Activated T-helper 17 cell treated with anti-CD3 and anti-CD28 coated beads, Interleukin-2, amount 50 U/mL, for 72 hours (primary cell): ENCODE measurements around the gene WNT2B. TPM values are rescaled to one million over a fixed set of nuclear protein-coding genes. Genes with fewer than 3 reads are reported as not detected.

Experiments used
- ATAC-seq: fragments of 150-1000 bp; cut with Tn5 transposase; replicated peaks from 2 replicates; pipeline ENCODE4 v1.10.0; 2021; ENCODE audit warnings: mild to moderate bottlenecking, moderate library complexity
- H3K27ac Mint-ChIP-seq: one replicate; pipeline ENCODE4 v1.8.0; 2022; ENCODE audit warnings: mixed read lengths
- H3K27me3 Mint-ChIP-seq: one replicate; pipeline ENCODE4 v1.8.0; 2022; ENCODE audit warnings: mixed read lengths
- H3K36me3 Mint-ChIP-seq: one replicate; pipeline ENCODE4 v1.8.0; 2022; ENCODE audit warnings: low read depth, mild to moderate bottlenecking, mixed read lengths
- H3K4me1 Mint-ChIP-seq: one replicate; pipeline ENCODE4 v1.8.0; 2022; ENCODE audit warnings: mixed read lengths
- H3K4me3 Mint-ChIP-seq: one replicate; pipeline ENCODE4 v1.8.0; 2022; ENCODE audit warnings: mild to moderate bottlenecking, mixed read lengths
- H3K9me3 Mint-ChIP-seq: one replicate; pipeline ENCODE4 v1.8.0; 2022; ENCODE audit warnings: mixed read lengths
- total RNA-seq, 2 donors: library from RNA; stranded (reverse); gene quantifications; one replicate each; pipeline ENCODE4 v1.2.3, GENCODE V29; 2022

WNT2B gene
- total RNA-seq, 2 donors from 2014 or later = 0.32 to 0.48 TPM

- H3K27ac Mint-ChIP-seq = no peak overlapping the region
- no peaks in the 10 kb centered on the region for H3K36me3 Mint-ChIP-seq
- no peaks in the 10 kb centered on the region for H3K4me1 Mint-ChIP-seq
- ATAC-seq = no peak
- no peaks in the 10 kb centered on the region for H3K9me3 Mint-ChIP-seq
- peak overlapping the region; percentile 23 for H3K4me3 Mint-ChIP-seq
- H3K27me3 Mint-ChIP-seq = no peaks in the 10 kb centered on the region
Observed at GRCh38 chr1:112509660-112510178, 954 bp downstream of the WNT2B start.

- no peaks in the 10 kb centered on the region for H3K27me3 Mint-ChIP-seq
- H3K36me3 Mint-ChIP-seq = no peaks in the 10 kb centered on the region
- H3K27ac Mint-ChIP-seq = no peak overlapping the region
- no peak for ATAC-seq
- no peaks in the 10 kb centered on the region for H3K4me1 Mint-ChIP-seq
- H3K4me3 Mint-ChIP-seq = peak overlapping the region; percentile 23
- no peaks in the 10 kb centered on the region for H3K9me3 Mint-ChIP-seq
Observed at GRCh38 chr1:112510340-112510739, 1.6 kb downstream of the WNT2B start.

- Mint-ChIP-seq H3K9me3 (no peaks in the 10 kb centered on the region), H3K27me3 (no peaks in the 10 kb centered on the region), H3K4me1 (no peaks in the 10 kb centered on the region), H3K36me3 (no peaks in the 10 kb centered on the region), H3K27ac (no peak overlapping the region), H3K4me3 (no peak overlapping the region)
- ATAC-seq = no peak
Observed at GRCh38 chr1:112511897-112512296, 3.1 kb downstream of the WNT2B start.

- Mint-ChIP-seq H3K27ac (no peak overlapping the region), H3K9me3 (no peaks in the 10 kb centered on the region), H3K36me3 (no peaks in the 10 kb centered on the region), H3K27me3 (no peaks in the 10 kb centered on the region), H3K4me1 (no peaks in the 10 kb centered on the region), H3K4me3 (no peak overlapping the region)
- no peak for ATAC-seq
Observed at GRCh38 chr1:112513112-112513870, 4.5 kb downstream of the WNT2B start.

- no peak overlapping the region for H3K27ac Mint-ChIP-seq
- H3K4me3 Mint-ChIP-seq = no peak overlapping the region
- no peaks in the 10 kb centered on the region for H3K36me3 Mint-ChIP-seq
- H3K27me3 Mint-ChIP-seq = no peaks in the 10 kb centered on the region
- no peaks in the 10 kb centered on the region for H3K9me3 Mint-ChIP-seq
- ATAC-seq = no peak
- H3K4me1 Mint-ChIP-seq = no peaks in the 10 kb centered on the region
Observed at GRCh38 chr1:112514901-112515300, 6.1 kb downstream of the WNT2B start.

- Mint-ChIP-seq H3K9me3 (no peaks in the 10 kb centered on the region), H3K27ac (no peak overlapping the region), H3K27me3 (no peaks in the 10 kb centered on the region), H3K4me1 (no peaks in the 10 kb centered on the region), H3K36me3 (no peaks in the 10 kb centered on the region), H3K4me3 (no peak overlapping the region)
- ATAC-seq = no peak
Observed at GRCh38 chr1:112515311-112516009, 6.7 kb downstream of the WNT2B start.

GRCh38 chr1:112516141-112516540, 7.4 kb downstream of the WNT2B start:
- ATAC-seq = no peak
- Mint-ChIP-seq H3K4me1 (no peaks in the 10 kb centered on the region), H3K36me3 (no peaks in the 10 kb centered on the region), H3K27ac (no peak overlapping the region), H3K27me3 (no peaks in the 10 kb centered on the region), H3K4me3 (no peak overlapping the region), H3K9me3 (no peaks in the 10 kb centered on the region)

- H3K27me3 Mint-ChIP-seq = no peaks in the 10 kb centered on the region
- no peak for ATAC-seq
- H3K4me3 Mint-ChIP-seq = no peak overlapping the region
- no peaks in the 10 kb centered on the region for H3K36me3 Mint-ChIP-seq
- no peaks in the 10 kb centered on the region for H3K9me3 Mint-ChIP-seq
- H3K27ac Mint-ChIP-seq = no peak overlapping the region
- no peaks in the 10 kb centered on the region for H3K4me1 Mint-ChIP-seq
Observed at GRCh38 chr1:112517231-112517630, 8.5 kb downstream of the WNT2B start.

GRCh38 chr1:112517646-112518045, 8.9 kb downstream of the WNT2B start:
- no peak for ATAC-seq
- Mint-ChIP-seq H3K4me1 (no peaks in the 10 kb centered on the region), H3K4me3 (no peak overlapping the region), H3K36me3 (no peaks in the 10 kb centered on the region), H3K27ac (no peak overlapping the region), H3K9me3 (no peaks in the 10 kb centered on the region), H3K27me3 (no peaks in the 10 kb centered on the region)

- no peak overlapping the region for H3K4me3 Mint-ChIP-seq
Observed at GRCh38 chr1:112518186-112518585, 9.4 kb downstream of the WNT2B start.

GRCh38 chr1:112520166-112520565, 11.4 kb downstream of the WNT2B start:
- Mint-ChIP-seq H3K27me3 (no peaks in the 10 kb centered on the region), H3K4me1 (no peaks in the 10 kb centered on the region), H3K27ac (no peak overlapping the region), H3K36me3 (no peaks in the 10 kb centered on the region), H3K9me3 (no peaks in the 10 kb centered on the region), H3K4me3 (no peak overlapping the region)
- no peak for ATAC-seq

More at GRCh38 chr1:112518186-112518585, 9.4 kb downstream of the WNT2B start:
- H3K9me3 Mint-ChIP-seq = no peaks in the 10 kb centered on the region
- no peaks in the 10 kb centered on the region for H3K36me3 Mint-ChIP-seq
- ATAC-seq = no peak
- H3K27me3 Mint-ChIP-seq = no peaks in the 10 kb centered on the region
- H3K4me1 Mint-ChIP-seq = no peaks in the 10 kb centered on the region
- no peak overlapping the region for H3K27ac Mint-ChIP-seq

- H3K9me3 Mint-ChIP-seq = no peaks in the 10 kb centered on the region
- H3K4me1 Mint-ChIP-seq = no peaks in the 10 kb centered on the region
- H3K27ac Mint-ChIP-seq = no peak overlapping the region
- no peaks in the 10 kb centered on the region for H3K36me3 Mint-ChIP-seq
- H3K4me3 Mint-ChIP-seq = no peak overlapping the region
- H3K27me3 Mint-ChIP-seq = no peaks in the 10 kb centered on the region
- ATAC-seq = no peak
Observed at GRCh38 chr1:112522621-112523020, 13.9 kb downstream of the WNT2B start.

GRCh38 chr1:112524251-112524650, 15.5 kb downstream of the WNT2B start:
- ATAC-seq = no peak
- H3K36me3 Mint-ChIP-seq = no peaks in the 10 kb centered on the region
- H3K9me3 Mint-ChIP-seq = no peaks in the 10 kb centered on the region
- no peak overlapping the region for H3K4me3 Mint-ChIP-seq
- H3K27me3 Mint-ChIP-seq = no peaks in the 10 kb centered on the region
- no peak overlapping the region for H3K27ac Mint-ChIP-seq
- no peaks in the 10 kb centered on the region for H3K4me1 Mint-ChIP-seq

- H3K27ac Mint-ChIP-seq = no peak overlapping the region
- H3K4me1 Mint-ChIP-seq = no peaks in the 10 kb centered on the region
- ATAC-seq = no peak
- no peaks in the 10 kb centered on the region for H3K9me3 Mint-ChIP-seq
- H3K36me3 Mint-ChIP-seq = no peaks in the 10 kb centered on the region
- no peaks in the 10 kb centered on the region for H3K27me3 Mint-ChIP-seq
- H3K4me3 Mint-ChIP-seq = no peak overlapping the region
Observed at GRCh38 chr1:112524986-112525385, 16.2 kb downstream of the WNT2B start.
